SKM-1 treated with dmso at 0.1 percent for 144 hours (cell line): ENCODE measurements around the gene MTX1.

Source experiments
- DNase-seq: peaks from one replicate; lab custom pipeline; 2025; ENCODE audit not compliant: unreplicated experiment; lab: John Stamatoyannopoulos, UW

The MTX1 gene

GRCh38 chr1:155255243-155256007 lies 46.9 kb downstream of the MTX1 start, which contains the start of gene ENTREP3:
TSS of gene ENTREP3 (minus strand) at chr1:155255483. CDS start at chr1:155254877, 606 bp downstream.
- DNase-seq, result peak; percentile 71

GRCh38 chr1:155256058-155256852 lies 47.8 kb downstream of the MTX1 start:
- DNase-seq, result no peak

GRCh38 chr1:155260276-155260675 lies 51.8 kb downstream of the MTX1 start:
- no peak for DNase-seq

- no peak for DNase-seq
These were observed 53.0 kb downstream of the MTX1 start for GRCh38 chr1:155261493-155261851.

DNA sequence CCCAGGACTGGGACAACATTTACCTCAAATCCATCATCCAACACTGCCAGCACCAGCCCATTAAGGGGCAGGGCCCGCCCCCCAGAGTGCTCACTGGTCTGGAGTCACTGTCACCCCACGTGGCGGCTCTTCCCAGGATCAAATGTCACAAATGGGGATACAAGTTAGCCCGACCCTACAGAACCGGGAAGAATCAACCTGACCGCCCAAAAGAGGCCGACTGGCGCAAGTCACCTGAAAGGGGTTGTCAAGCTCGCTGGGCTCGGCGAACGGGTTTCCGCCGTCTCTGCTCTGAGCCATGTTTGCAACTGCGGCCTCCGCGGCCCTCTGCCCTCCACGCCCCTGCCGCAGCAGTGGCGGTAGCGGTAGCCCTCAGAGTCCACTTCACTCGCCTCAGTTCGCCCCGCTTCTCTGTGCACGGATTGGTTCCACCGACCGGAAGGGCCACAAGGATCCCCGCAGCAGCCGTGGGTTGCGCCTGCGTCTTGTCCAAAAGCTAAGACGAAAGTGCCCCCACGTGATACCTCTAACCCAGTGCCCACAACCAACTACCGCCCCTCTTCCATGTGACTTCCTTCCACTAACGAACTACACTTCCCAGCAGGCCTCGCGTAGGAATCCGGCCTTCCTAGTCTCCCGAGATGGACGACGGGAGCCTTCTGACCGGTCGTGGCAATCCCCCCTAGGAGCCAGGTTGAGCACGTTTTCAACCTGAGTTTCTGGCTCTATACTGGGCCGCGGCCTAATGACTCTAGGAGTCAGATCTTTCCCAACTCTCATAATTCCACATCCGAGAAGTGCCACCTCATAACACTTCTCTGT lies 53.6 kb downstream of the MTX1 start, which contains the start of gene SCAMP3:
SCAMP3 (minus strand) TSS at position 509 of the 822 bp plus-strand sequence; CDS start at position 300, 209 bp downstream.
- peak; percentile 100 for DNase-seq

- no peak for DNase-seq
These were observed 54.6 kb downstream of the MTX1 start for GRCh38 chr1:155263067-155263466.
